ENCODE results near the gene TAS1R2. TPM values are rescaled to one million over a fixed set of nuclear protein-coding genes. Genes with fewer than 3 reads are reported as not detected.

Gene TAS1R2
- polyA plus RNA-seq, 2 donors: 0.01 TPM; not detected in 1

DNA sequence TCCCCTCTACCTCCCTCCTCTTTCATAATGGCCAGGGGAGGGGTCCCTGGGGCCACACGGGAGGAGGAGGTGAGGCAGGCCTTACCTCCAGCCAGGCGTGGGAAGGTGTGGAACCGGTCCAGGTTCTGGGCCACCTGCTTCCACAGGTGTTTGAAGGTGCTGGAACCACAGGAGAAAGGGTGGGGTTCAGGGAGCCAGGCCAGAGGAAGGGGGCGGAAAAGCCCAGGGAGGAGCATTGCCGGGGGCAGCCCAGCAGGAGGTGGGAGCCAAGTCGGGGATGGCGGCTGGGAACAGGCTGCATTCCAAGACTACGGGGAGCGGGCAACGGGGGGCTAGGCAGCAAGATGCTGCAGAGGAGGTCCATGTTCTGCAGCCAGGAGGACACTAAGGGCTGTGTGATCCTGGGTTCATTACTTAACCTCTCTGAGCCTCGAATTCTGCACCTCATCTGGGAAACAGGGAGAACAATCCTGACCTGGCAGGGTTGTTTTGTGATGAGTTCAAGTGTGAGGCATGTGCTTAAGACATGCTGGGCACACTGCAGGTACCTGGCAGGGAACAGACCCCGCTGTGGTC, 19.8 kb upstream of the TAS1R2 start:
- H3K27ac ChIP-seq (ENCODE audit: low read depth in 2 of 2, low read length in 1 of 2): no peak overlapping the region
- 61 to 63% methylated on average over 12 of the region's 12 CpGs for WGBS, 2 donors
- H3K27me3 ChIP-seq (ENCODE audit: control insufficient read depth in 1 of 2, insufficient read depth in 2 of 2, low read length in 2 of 2): no peaks in the 10 kb centered on the region

DNA sequence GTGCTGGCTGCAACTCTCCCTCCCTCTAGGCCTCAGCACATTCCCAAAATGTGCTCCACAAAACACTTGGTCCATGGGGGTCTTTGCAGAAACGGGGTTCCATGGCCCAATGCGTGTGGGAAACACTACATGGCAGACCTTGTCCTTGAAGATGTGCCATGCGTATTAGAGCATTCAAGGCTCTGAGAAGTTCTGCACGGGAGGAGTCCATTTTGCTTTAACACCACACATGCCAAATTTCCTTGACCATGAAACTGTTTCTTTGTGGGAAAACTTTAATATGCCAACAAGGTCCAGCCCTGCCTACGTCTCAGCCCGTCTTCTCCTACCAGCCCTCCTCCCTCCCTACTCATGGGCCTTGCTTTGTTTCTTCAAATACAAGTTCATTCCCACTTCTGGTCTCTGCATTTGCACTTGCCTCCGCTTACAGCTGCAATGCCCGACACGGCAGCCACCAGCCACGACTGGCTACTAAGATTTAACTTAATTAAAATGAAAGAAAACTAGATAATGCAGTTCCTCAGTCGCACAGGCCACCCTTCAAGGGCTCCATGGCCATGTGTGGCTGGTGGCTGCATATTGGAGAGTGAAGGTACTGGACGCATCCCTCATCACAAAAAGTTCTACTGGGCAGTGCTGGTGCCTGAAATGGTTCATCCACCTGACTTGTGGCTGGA, 19.2 kb upstream of the TAS1R2 start:
- no peak overlapping the region for H3K27ac ChIP-seq (ENCODE audit: low read depth in 2 of 2, low read length in 1 of 2)
- H3K27me3 ChIP-seq (ENCODE audit: control insufficient read depth in 1 of 2, insufficient read depth in 2 of 2, low read length in 2 of 2): no peaks in the 10 kb centered on the region
- no peaks in the 10 kb centered on the region for H3K9me3 ChIP-seq (ENCODE audit: control insufficient read depth in 2 of 2, insufficient read depth in 1 of 2, low read depth in 1 of 2, low read length in 1 of 2)
- H3K36me3 ChIP-seq (ENCODE audit: control insufficient read depth in 2 of 2, insufficient read depth in 2 of 2, low read length in 1 of 2): peaks cover 0 to 25% of the 10 kb centered on the region in 2 donors
- peaks cover 3 to 26% of the 10 kb centered on the region in 2 donors for H3K4me1 ChIP-seq (ENCODE audit: control insufficient read depth in 2 of 2, insufficient read depth in 2 of 2, low read length in 1 of 2)
- no peak overlapping the region for H3K4me3 ChIP-seq (ENCODE audit: low read depth in 1 of 2, low read length in 2 of 2)
- 77 to 86% methylated on average over 12 of the region's 12 CpGs for WGBS, 2 donors

More for the DNA sequence above, 19.8 kb upstream of the TAS1R2 start:
- no peak overlapping the region for H3K4me3 ChIP-seq (ENCODE audit: low read depth in 1 of 2, low read length in 2 of 2)
- H3K9me3 ChIP-seq (ENCODE audit: control insufficient read depth in 2 of 2, insufficient read depth in 1 of 2, low read depth in 1 of 2, low read length in 1 of 2): no peaks in the 10 kb centered on the region
- peaks cover 3 to 26% of the 10 kb centered on the region in 2 donors for H3K4me1 ChIP-seq (ENCODE audit: control insufficient read depth in 2 of 2, insufficient read depth in 2 of 2, low read length in 1 of 2)
- H3K36me3 ChIP-seq (ENCODE audit: control insufficient read depth in 2 of 2, insufficient read depth in 2 of 2, low read length in 1 of 2): peaks cover 0 to 21% of the 10 kb centered on the region in 2 donors

- Histone ChIP-seq H3K27ac (ENCODE audit: low read depth in 2 of 2, low read length in 1 of 2) (no peak overlapping the region), H3K4me1 (ENCODE audit: control insufficient read depth in 2 of 2, insufficient read depth in 2 of 2, low read length in 1 of 2) (peaks cover 3 to 20% of the 10 kb centered on the region in 2 donors), H3K27me3 (ENCODE audit: control insufficient read depth in 1 of 2, insufficient read depth in 2 of 2, low read length in 2 of 2) (no peaks in the 10 kb centered on the region), H3K4me3 (ENCODE audit: low read depth in 1 of 2, low read length in 2 of 2) (no peak overlapping the region), H3K9me3 (ENCODE audit: control insufficient read depth in 2 of 2, insufficient read depth in 1 of 2, low read depth in 1 of 2, low read length in 1 of 2) (no peaks in the 10 kb centered on the region), H3K36me3 (ENCODE audit: control insufficient read depth in 2 of 2, insufficient read depth in 2 of 2, low read length in 1 of 2) (peaks cover 0 to 28% of the 10 kb centered on the region in 2 donors)
- WGBS, 2 donors: 88 to 89% methylated on average over 35 of the region's 35 CpGs
These were observed 17.8 kb upstream of the TAS1R2 start for GRCh38 chr1:18877282-18877681.

DNA sequence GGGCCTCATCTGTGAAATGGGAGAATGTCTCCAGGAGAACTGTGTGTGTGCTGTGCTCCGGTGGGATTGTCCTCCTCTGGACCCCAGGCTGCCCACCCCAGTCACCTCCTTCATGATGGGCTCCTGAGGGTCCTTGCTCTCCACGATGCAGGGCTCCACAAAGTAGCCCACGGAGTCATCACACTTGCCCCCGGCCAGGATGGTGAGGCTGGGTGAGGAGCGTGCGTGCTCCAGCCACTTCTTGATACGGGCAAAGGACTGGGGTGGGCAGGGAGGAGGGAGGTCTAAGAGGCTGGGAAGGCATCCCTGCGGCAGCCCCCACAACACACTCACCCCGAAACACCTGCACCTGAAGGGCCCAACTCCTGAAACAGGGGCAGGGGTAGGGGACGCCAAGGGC, 16.8 kb upstream of the TAS1R2 start:
- Histone ChIP-seq H3K27me3 (ENCODE audit: control insufficient read depth in 1 of 2, insufficient read depth in 2 of 2, low read length in 2 of 2) (no peaks in the 10 kb centered on the region), H3K4me1 (ENCODE audit: control insufficient read depth in 2 of 2, insufficient read depth in 2 of 2, low read length in 1 of 2) (peaks cover 0 to 13% of the 10 kb centered on the region in 2 donors), H3K36me3 (ENCODE audit: control insufficient read depth in 2 of 2, insufficient read depth in 2 of 2, low read length in 1 of 2) (peaks cover 0 to 27% of the 10 kb centered on the region in 2 donors), H3K27ac (ENCODE audit: low read depth in 2 of 2, low read length in 1 of 2) (no peak overlapping the region), H3K4me3 (ENCODE audit: low read depth in 1 of 2, low read length in 2 of 2) (no peak overlapping the region), H3K9me3 (ENCODE audit: control insufficient read depth in 2 of 2, insufficient read depth in 1 of 2, low read depth in 1 of 2, low read length in 1 of 2) (no peaks in the 10 kb centered on the region)
- WGBS, 2 donors: 92 to 93% methylated on average over 10 of the region's 10 CpGs

- Histone ChIP-seq H3K27ac (ENCODE audit: low read depth in 2 of 2, low read length in 1 of 2) (no peak overlapping the region), H3K36me3 (ENCODE audit: control insufficient read depth in 2 of 2, insufficient read depth in 2 of 2, low read length in 1 of 2) (peaks cover 0 to 27% of the 10 kb centered on the region in 2 donors), H3K27me3 (ENCODE audit: control insufficient read depth in 1 of 2, insufficient read depth in 2 of 2, low read length in 2 of 2) (no peaks in the 10 kb centered on the region), H3K9me3 (ENCODE audit: control insufficient read depth in 2 of 2, insufficient read depth in 1 of 2, low read depth in 1 of 2, low read length in 1 of 2) (no peaks in the 10 kb centered on the region), H3K4me3 (ENCODE audit: low read depth in 1 of 2, low read length in 2 of 2) (no peak overlapping the region), H3K4me1 (ENCODE audit: control insufficient read depth in 2 of 2, insufficient read depth in 2 of 2, low read length in 1 of 2) (peaks cover 0 to 10% of the 10 kb centered on the region in 2 donors)
- WGBS, 2 donors: 78 to 89% methylated on average over 3 of the region's 3 CpGs
These were observed 16.3 kb upstream of the TAS1R2 start for GRCh38 chr1:18875796-18876128.

GRCh38 chr1:18875107-18875795, 15.8 kb upstream of the TAS1R2 start:
- no peak overlapping the region for H3K27ac ChIP-seq (ENCODE audit: low read depth in 2 of 2, low read length in 1 of 2)
- no peaks in the 10 kb centered on the region for H3K9me3 ChIP-seq (ENCODE audit: control insufficient read depth in 2 of 2, insufficient read depth in 1 of 2, low read depth in 1 of 2, low read length in 1 of 2)
- no peak overlapping the region for H3K4me3 ChIP-seq (ENCODE audit: low read depth in 1 of 2, low read length in 2 of 2)
- peaks cover 0 to 27% of the 10 kb centered on the region in 2 donors for H3K36me3 ChIP-seq (ENCODE audit: control insufficient read depth in 2 of 2, insufficient read depth in 2 of 2, low read length in 1 of 2)
- 49 to 56% methylated on average over 19 to 20 of the region's 20 CpGs for WGBS, 2 donors
- H3K4me1 ChIP-seq (ENCODE audit: control insufficient read depth in 2 of 2, insufficient read depth in 2 of 2, low read length in 1 of 2): peaks cover 0 to 10% of the 10 kb centered on the region in 2 donors
- H3K27me3 ChIP-seq (ENCODE audit: control insufficient read depth in 1 of 2, insufficient read depth in 2 of 2, low read length in 2 of 2): no peaks in the 10 kb centered on the region

DNA sequence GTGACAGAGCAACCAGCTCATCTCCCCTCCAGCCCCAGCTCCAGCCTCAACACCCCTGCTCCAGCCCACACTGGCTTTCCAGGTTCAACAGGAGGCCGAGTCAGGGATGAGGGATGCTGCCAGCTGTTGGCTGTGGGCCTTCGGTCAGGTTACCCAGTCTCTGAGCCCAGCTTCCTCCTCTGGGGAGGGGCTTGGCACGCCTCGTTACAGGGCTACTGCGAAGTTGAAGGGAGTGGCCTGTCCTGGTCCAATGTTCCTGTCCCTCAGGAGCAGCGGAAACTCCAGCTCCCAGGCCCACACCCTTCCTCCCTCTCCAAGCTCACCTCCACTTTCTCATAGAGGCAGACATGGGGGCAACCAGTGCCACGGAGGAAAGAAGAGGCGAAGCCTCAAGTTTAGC, 15.1 kb upstream of the TAS1R2 start:
- peaks cover 0 to 27% of the 10 kb centered on the region in 2 donors for H3K36me3 ChIP-seq (ENCODE audit: control insufficient read depth in 2 of 2, insufficient read depth in 2 of 2, low read length in 1 of 2)
- no peak overlapping the region for H3K4me3 ChIP-seq (ENCODE audit: low read depth in 1 of 2, low read length in 2 of 2)
- peaks cover 0 to 9% of the 10 kb centered on the region in 2 donors for H3K4me1 ChIP-seq (ENCODE audit: control insufficient read depth in 2 of 2, insufficient read depth in 2 of 2, low read length in 1 of 2)
- no peaks in the 10 kb centered on the region for H3K27me3 ChIP-seq (ENCODE audit: control insufficient read depth in 1 of 2, insufficient read depth in 2 of 2, low read length in 2 of 2)
- 64 to 67% methylated on average over 8 of the region's 8 CpGs for WGBS, 2 donors
- no peaks in the 10 kb centered on the region for H3K9me3 ChIP-seq (ENCODE audit: control insufficient read depth in 2 of 2, insufficient read depth in 1 of 2, low read depth in 1 of 2, low read length in 1 of 2)
- no peak overlapping the region for H3K27ac ChIP-seq (ENCODE audit: low read depth in 2 of 2, low read length in 1 of 2)

DNA sequence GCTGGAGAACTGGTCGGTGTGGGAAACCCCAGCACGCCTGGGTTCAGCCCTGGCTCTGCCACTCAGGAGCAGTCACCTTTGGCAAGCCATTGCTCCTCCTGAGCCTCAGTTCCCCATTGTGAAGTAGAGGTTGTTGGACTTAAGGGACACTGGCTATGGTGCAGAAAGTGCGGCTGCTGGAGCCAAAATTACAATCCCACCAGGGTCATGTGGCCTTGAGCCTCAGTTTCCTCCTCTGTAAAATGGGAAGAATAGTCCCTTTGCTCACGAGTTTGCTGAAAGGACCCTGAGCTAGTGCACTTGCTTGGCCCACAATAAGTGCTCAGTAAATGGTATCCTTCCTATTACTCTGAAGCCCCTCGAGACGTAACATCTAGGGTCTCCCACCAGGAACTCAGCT, 14.6 kb upstream of the TAS1R2 start:
- H3K9me3 ChIP-seq (ENCODE audit: control insufficient read depth in 2 of 2, insufficient read depth in 1 of 2, low read depth in 1 of 2, low read length in 1 of 2): no peaks in the 10 kb centered on the region
- no peaks in the 10 kb centered on the region for H3K27me3 ChIP-seq (ENCODE audit: control insufficient read depth in 1 of 2, insufficient read depth in 2 of 2, low read length in 2 of 2)
- H3K4me1 ChIP-seq (ENCODE audit: control insufficient read depth in 2 of 2, insufficient read depth in 2 of 2, low read length in 1 of 2): peaks cover 0 to 3% of the 10 kb centered on the region in 2 donors
- peaks cover 0 to 27% of the 10 kb centered on the region in 2 donors for H3K36me3 ChIP-seq (ENCODE audit: control insufficient read depth in 2 of 2, insufficient read depth in 2 of 2, low read length in 1 of 2)
- 82 to 89% methylated on average over 6 of the region's 6 CpGs for WGBS, 2 donors
- no peak overlapping the region for H3K27ac ChIP-seq (ENCODE audit: low read depth in 2 of 2, low read length in 1 of 2)
- H3K4me3 ChIP-seq (ENCODE audit: low read depth in 1 of 2, low read length in 2 of 2): no peak overlapping the region

GRCh38 chr1:18872071-18872611, 12.7 kb upstream of the TAS1R2 start:
- Histone ChIP-seq H3K4me1 (ENCODE audit: control insufficient read depth in 2 of 2, insufficient read depth in 2 of 2, low read length in 1 of 2) (peaks cover 0 to 2% of the 10 kb centered on the region in 2 donors), H3K9me3 (ENCODE audit: control insufficient read depth in 2 of 2, insufficient read depth in 1 of 2, low read depth in 1 of 2, low read length in 1 of 2) (no peaks in the 10 kb centered on the region), H3K4me3 (ENCODE audit: low read depth in 1 of 2, low read length in 2 of 2) (no peak overlapping the region), H3K36me3 (ENCODE audit: control insufficient read depth in 2 of 2, insufficient read depth in 2 of 2, low read length in 1 of 2) (peaks cover 0 to 27% of the 10 kb centered on the region in 2 donors), H3K27me3 (ENCODE audit: control insufficient read depth in 1 of 2, insufficient read depth in 2 of 2, low read length in 2 of 2) (no peaks in the 10 kb centered on the region), H3K27ac (ENCODE audit: low read depth in 2 of 2, low read length in 1 of 2) (no peak overlapping the region)
- 83 to 88% methylated on average over 8 of the region's 8 CpGs for WGBS, 2 donors

Measured in esophagus (tissue), 2 donors.